ENCODE measurements around the gene PPP1R7. TPM values are rescaled to one million over a fixed set of nuclear protein-coding genes. Genes with fewer than 3 reads are reported as not detected.

Gene PPP1R7
- polyA plus RNA-seq, 1 donor: 83.6 TPM

DNA sequence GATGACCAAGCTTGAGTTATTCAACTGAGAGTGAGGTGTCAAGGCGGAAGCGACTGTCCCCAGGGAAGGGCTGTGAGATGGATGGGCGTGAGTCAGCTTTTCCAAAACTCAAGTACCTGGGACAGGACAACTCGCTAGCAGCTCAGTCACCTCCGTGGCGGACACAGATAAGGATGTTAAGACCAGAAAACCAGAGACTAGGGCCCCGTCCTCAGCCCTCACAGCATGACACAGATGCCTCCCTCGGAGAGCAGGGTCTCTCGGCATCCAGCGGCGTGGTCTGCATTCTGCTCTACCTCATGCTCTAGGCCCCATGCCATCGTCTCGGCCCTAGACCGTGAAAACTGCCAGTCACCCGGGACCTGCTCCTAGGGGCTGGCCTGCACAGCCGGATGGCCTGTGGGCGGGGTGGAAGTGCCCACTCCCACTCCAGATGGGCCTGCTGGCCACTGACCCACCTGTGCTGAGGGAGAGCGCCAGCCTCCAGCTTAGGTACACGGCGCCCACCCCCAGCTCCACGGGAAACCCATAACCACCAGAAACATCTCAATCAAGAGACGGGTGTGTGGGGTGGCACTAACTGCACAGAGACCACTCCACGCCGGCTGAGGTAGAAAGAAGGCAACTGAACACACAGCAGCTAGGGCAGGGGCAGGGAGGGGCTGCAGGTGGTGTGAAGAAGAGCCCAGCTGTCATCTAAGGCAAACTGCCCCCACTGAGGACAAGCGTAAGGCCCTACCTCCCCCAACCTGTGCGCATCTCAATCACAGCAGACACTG, 78.0 kb downstream of the PPP1R7 start:
- no peak for DNase-seq

DNA sequence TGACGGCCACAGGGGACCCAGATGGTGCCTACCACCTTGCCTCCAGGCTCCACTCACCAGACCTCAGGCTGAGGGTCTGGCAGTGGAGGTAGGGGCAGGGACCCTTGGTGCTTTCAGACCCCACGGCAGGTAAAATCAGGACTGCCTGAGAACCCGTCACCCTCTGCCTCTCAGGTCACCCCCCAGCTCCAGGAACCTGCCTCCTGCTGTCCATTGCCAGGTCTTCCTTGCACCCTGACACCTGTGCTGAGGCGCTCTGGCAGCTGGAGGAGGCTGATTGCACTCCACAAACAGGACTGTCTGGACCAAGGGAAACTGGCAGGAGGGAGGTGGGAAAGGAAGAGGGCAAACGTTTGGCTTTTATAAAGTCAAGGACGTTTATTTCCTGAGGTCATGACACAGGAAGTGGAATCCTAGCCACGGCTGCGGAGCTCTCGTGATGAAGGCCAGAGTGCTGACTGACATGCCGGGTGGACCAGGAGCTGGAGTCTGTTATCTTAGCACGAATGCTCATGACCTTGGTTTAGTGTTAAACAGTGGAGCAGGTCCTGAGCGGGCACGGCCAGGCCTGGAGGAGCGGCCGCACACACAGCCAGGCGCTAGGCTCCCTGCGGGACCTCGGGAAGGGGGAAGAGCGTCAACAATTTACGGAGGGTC, 78.7 kb downstream of the PPP1R7 start:
- no peak for DNase-seq

DNA sequence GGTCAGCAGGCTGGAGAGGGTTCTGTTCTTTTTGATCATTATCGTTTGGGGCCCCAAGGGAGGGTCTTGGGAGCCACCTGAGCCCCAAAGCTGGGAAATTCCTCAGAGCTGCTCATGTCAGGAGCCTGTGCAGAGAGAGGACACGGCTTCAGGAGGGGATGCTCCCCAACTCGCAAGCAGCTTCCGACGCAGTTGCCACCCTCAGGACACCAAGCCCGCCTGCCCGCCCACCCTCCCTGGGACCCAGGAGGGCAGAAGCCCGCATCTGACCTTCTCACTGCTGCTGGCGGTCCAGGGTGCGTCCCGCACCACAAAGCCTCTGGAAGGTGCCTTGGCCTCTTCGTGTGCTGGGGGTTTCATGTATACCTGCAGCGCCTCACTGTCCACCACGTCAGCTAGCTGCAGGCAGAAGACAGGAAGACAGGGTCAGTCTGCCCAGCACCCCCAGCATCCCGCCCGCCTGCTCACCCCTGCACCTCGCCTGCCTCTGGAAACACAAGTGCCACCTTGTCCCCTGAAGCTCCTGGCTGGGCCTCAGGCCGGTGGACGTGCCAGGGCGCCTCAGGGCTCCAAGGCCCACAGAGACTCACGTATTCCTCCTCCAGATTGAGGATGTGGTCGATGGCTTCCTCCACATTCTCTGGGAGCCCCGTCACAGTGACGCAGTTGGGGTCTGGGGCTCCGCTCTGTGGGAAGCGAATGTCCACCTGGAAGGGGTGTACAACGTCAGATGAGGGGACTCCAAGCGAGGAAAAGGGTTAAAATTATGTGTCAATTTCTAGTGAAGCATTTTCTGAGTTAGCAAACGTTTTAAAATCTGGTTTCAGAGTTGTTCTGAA, 79.5 kb downstream of the PPP1R7 start:
- no peak for DNase-seq

DNA sequence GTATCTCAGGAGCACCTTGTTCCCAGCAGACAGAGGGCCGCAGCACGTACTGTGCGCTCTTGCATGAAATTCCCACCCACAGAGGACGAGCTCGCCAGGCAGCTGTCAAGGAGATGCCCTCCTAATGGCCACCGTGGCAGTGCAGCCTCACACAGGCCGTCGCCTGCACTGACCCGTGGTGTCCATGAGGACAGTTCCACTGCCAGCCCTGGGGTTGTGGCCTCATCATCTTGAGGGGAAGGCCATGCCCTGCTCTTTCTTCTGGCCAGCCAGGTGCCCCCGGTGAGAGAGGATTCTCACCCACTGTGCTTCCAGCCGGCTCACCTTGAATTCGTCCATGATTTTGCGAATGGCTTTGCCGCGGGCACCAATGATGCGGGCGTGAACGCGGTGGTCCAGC, 80.2 kb downstream of the PPP1R7 start:
- DNase-seq: no peak

DNA sequence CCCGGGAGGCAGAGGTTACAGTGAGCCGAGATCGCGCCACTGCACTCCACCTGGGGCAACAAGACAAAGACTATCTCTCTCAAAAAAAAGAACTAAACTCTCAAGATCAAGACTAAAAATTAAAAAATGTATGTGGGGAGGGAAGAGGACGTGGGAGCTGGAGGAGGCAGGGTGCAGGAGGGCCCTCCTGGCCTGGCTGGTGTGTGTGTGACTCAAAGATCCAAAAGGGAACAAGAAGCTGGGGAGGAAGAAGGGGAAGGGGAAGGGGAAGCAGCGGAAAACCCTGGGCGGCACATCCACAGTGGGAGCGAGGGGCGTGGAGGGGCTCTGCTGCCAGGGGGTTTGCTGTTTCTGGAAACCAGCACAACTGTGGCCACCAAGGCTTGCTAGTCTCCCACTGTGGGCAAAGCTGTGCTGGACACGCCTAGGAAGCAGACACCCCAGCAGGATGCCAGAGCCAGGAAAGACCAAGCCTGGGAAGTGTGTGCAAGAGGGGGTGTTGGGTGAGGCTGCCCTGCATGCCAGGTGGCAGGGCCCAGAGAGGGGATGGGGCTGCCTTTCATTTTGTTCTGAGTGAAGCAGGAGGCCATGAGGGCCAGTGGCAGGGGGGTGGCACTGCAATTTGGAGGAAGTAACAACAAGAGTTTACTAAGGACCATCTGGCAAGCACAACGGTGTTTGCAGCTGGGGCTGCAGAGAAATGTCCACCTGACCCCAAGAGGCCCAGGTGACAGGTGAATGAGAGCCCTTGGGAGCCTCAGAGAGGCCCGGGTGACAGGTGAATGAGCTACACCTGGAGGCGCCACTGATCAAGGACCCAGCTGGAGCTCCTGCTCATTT, 82.7 kb downstream of the PPP1R7 start:
- no peak for DNase-seq

Other genes with a start within 250 kb of the PPP1R7 start
- gene CROCC2, start 244.1 kb upstream of the PPP1R7 start, polyA plus RNA-seq (ENCODE audit: insufficient read length): 0.10 TPM
- 8.2 TPM for gene SNED1, start 151.8 kb upstream of the PPP1R7 start, polyA plus RNA-seq (ENCODE audit: insufficient read length)
- 74.1 TPM for gene MTERF4, start 48.2 kb upstream of the PPP1R7 start, polyA plus RNA-seq (ENCODE audit: insufficient read length)
- gene PASK, start 995 bp upstream of the PPP1R7 start, polyA plus RNA-seq (ENCODE audit: insufficient read length): 28.8 TPM
- gene ANO7, start 38.2 kb downstream of the PPP1R7 start, polyA plus RNA-seq (ENCODE audit: insufficient read length): 2.5 TPM
- 375 TPM for gene HDLBP, start 165.2 kb downstream of the PPP1R7 start, polyA plus RNA-seq (ENCODE audit: insufficient read length)
- 675 TPM for gene SEPTIN2, start 165.5 kb downstream of the PPP1R7 start, polyA plus RNA-seq (ENCODE audit: insufficient read length)
- 72.2 TPM for gene FARP2, start 205.8 kb downstream of the PPP1R7 start, polyA plus RNA-seq (ENCODE audit: insufficient read length)